ENCODE measurements around the gene ORAI3. TPM values are rescaled to one million over a fixed set of nuclear protein-coding genes. Genes with fewer than 3 reads are reported as not detected.
"Not testable (repeated sequence)": the region's sequence is repeated elsewhere in the genome, so short reads cannot be mapped to it uniquely, and the experiment has no call there.

Gene ORAI3
- total and polyA plus RNA-seq, 2 of the 13 experiments (the other 11 are each of a cell fraction or from before 2014, with no cell fraction given) = 11.4 to 32.0 TPM

- TF ChIP-seq ZBTB4 (CRISPR knock-in tag; IDR thresholded peaks at IDR 0.05; ENCODE audit: borderline replicate concordance) (no peak), ZNF549 (CRISPR knock-in tag; IDR thresholded peaks at IDR 0.05) (no peak), IKZF1 (IDR thresholded peaks at IDR 0.05) (no peak), ZIK1 (CRISPR knock-in tag; IDR thresholded peaks at IDR 0.05; ENCODE audit: borderline replicate concordance, low read depth) (no peak)
These were observed 11.2 kb upstream of the ORAI3 start (continued) for GRCh38 chr16:30937692-30938091.

GRCh38 chr16:30939571-30939970, 9.3 kb upstream of the ORAI3 start:
- H3K27ac ChIP-seq (ENCODE audit: extremely low read length, insufficient read depth, low read length); H3K9me3 ChIP-seq (ENCODE audit: low read length); in situ Hi-C loops (cut with HindIII; ENCODE audit: extremely low pct_ligation_motif_present, low pct_unique_long_range_greater_than_20kb); BruUV-seq (replicated peaks); H3K79me2 ChIP-seq (ENCODE audit: insufficient read depth, low read length); ATAC-seq; CTCF ChIA-PET (ENCODE audit: low intra/inter-chr PET ratio, low total read pairs); H3K27me3 ChIP-seq (ENCODE audit: control insufficient read depth in 1 of 2, insufficient read depth in 2 of 2, low read length in 2 of 2); H3K4me2 ChIP-seq (ENCODE audit: low read depth, low read length); H4K20me1 ChIP-seq (ENCODE audit: insufficient read depth, low read length); DNase-seq (ENCODE audit: low spot score); H3K4me3 ChIP-seq (replicated peaks in 1 of 3; ENCODE audit: insufficient read depth in 1 of 3, low read depth in 2 of 3, low read length in 3 of 3); FAIRE-seq; H2AFZ ChIP-seq (ENCODE audit: low read length); H3K9ac ChIP-seq (ENCODE audit: insufficient read depth, low read depth, low read length); intact Hi-C loops (cut with micrococcal nuclease; ENCODE audit: unreplicated experiment): not testable (repeated sequence)
- H3K36me3 ChIP-seq (replicated peaks in 1 of 2; ENCODE audit: control insufficient read depth in 1 of 2, insufficient read depth in 2 of 2, low read length in 2 of 2) = peaks cover 16 to 23% of the 10 kb centered on the region in 2 experiments; a peak in 4 of 5 replicates
- H3K4me1 ChIP-seq (ENCODE audit: insufficient read depth, low read length) = peaks cover 17% of the 10 kb centered on the region
- 94% methylated on average over 8 of the region's 8 CpGs for WGBS (ENCODE audit: low lambda C conversion rate)
- POLR2A ChIA-PET = interaction anchor here (1.4 kb wide), 1 partner anchor 10 kb away, joined by 5 read pairs; no protein-coding TSS in a partner anchor
